ENCODE data around the gene STRBP. TPM values are rescaled to one million over a fixed set of nuclear protein-coding genes. Genes with fewer than 3 reads are reported as not detected.

STRBP gene
- total and polyA plus RNA-seq, 2 of the 8 experiments (the other 6 are each of a cell fraction or from before 2014, with no cell fraction given), result 29.7 to 105 TPM

DNA sequence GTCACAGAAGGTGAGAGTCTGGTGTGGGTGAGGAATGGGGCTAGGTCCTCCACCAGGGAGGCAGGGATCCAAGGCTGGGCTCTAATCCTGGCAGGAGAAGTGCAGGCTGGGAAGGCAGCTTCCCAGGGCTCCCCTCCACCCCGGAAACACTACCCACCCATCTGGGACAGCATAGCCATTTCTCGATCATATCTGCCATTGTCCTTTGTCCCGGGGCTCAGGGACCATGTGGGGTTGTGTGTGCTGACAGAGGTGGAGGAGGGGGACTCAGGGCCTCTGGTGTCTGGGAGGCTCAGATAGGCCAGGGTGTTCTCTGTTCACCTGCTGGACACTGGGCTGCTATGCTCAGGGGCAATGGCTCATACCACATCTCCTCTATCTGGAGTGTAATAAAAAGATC is 32.2 kb upstream of the STRBP start (continued):
- no peak for TF ChIP-seq CHD7 (IDR thresholded peaks at IDR 0.05; ENCODE audit: insufficient replicate concordance, low read length)

Measured in H1 (cell line).